Stimulated activated memory B cell treated with anti-CD40 and anti-IgM and Interleukin-4, amounts not matched to agents 10 μg/mL and 1 μg/mL and 100 μg/mL, for 72 hours (primary cell): ENCODE data around the gene DNASE1L2.
A peak's percentile ranks its signal among the peaks of the same experiment; 100 is the strongest.

Experiments used
- ATAC-seq: fragments of 150-1000 bp; cut with Tn5 transposase; 2 replicates; pipeline ENCODE4 v1.10.0; 2021
- H3K27ac Mint-ChIP-seq: one replicate; pipeline ENCODE4 v1.8.0; 2022; ENCODE audit warnings: mild to moderate bottlenecking, mixed read lengths
- H3K27me3 Mint-ChIP-seq: one replicate; pipeline ENCODE4 v1.8.0; 2022; ENCODE audit warnings: mixed read lengths
- H3K36me3 Mint-ChIP-seq: one replicate; pipeline ENCODE4 v1.8.0; 2022; ENCODE audit warnings: mixed read lengths
- H3K4me1 Mint-ChIP-seq: one replicate; pipeline ENCODE4 v1.8.0; 2022; ENCODE audit warnings: mixed read lengths
- H3K4me3 Mint-ChIP-seq: one replicate; pipeline ENCODE4 v1.8.0; 2022; ENCODE audit warnings: mild to moderate bottlenecking, moderate library complexity, mixed read lengths
- H3K9me3 Mint-ChIP-seq: one replicate; pipeline ENCODE4 v1.8.0; 2022; ENCODE audit warnings: mixed read lengths

Gene DNASE1L2

DNA sequence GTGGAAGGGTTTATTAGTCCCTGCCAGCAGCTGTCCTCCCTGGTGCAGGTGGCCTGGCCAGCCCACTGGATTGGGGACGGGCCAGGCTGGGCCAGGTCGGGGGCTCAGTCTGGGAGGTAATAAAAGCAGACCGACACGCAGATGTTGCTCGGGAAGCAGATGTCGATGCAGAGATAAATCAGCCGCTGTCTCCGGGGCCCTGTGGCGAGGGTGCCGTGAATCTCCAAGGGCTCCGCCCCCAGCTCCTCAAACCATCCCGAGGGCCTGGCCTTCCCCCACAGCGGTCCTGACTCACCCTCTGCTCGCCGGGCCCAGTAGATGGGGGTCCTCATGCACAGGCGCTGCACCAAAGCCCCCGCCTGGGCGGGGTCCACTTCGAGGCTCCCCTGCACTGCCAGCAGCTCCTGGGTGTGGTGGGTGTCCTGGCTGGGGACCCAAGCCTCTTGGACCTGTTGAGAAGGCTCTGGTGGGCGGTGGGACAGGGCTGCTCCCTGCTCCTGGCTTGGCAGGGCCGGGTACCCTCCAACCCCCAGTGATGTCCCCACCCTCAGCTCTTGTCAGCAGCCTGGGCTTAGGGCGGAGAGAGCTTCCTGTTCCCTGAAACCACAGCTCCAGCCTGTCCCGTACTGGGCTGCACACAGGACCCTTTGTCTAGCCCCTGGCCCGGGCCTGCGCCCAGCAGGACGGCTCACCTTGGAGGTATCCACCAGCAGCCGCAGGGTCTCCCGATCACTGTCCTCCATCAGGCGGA, 26.8 kb upstream of the DNASE1L2 start:
- H3K4me3 Mint-ChIP-seq, result no peak overlapping the region
- peaks cover 41% of the 10 kb centered on the region for H3K36me3 Mint-ChIP-seq
- H3K27ac Mint-ChIP-seq, result no peak overlapping the region
- peaks cover 51% of the 10 kb centered on the region for H3K4me1 Mint-ChIP-seq
- H3K27me3 Mint-ChIP-seq, result no peaks in the 10 kb centered on the region
- no peaks in the 10 kb centered on the region for H3K9me3 Mint-ChIP-seq
- ATAC-seq, result no peak

DNA sequence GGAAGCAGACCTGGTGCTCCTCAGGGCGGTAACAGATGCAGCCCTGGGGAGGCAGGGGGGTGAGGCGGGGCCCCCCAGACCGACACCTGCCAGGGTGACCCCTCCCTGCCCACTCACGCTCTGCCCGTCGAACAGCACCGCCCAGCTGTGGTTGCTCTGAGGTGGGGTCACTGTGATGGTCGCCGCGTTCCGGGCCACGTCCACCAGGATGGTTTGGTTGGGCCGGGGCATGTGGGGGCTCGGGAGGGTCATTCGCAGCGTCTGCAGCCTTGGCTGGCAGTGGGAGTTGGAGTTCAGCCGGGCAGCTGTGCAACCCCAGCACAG, 26.3 kb upstream of the DNASE1L2 start:
- peaks cover 41% of the 10 kb centered on the region for H3K36me3 Mint-ChIP-seq
- H3K27me3 Mint-ChIP-seq, result no peaks in the 10 kb centered on the region
- ATAC-seq, result no peak
- no peaks in the 10 kb centered on the region for H3K9me3 Mint-ChIP-seq
- peaks cover 46% of the 10 kb centered on the region for H3K4me1 Mint-ChIP-seq
- H3K27ac Mint-ChIP-seq, result no peak overlapping the region
- H3K4me3 Mint-ChIP-seq, result no peak overlapping the region

DNA sequence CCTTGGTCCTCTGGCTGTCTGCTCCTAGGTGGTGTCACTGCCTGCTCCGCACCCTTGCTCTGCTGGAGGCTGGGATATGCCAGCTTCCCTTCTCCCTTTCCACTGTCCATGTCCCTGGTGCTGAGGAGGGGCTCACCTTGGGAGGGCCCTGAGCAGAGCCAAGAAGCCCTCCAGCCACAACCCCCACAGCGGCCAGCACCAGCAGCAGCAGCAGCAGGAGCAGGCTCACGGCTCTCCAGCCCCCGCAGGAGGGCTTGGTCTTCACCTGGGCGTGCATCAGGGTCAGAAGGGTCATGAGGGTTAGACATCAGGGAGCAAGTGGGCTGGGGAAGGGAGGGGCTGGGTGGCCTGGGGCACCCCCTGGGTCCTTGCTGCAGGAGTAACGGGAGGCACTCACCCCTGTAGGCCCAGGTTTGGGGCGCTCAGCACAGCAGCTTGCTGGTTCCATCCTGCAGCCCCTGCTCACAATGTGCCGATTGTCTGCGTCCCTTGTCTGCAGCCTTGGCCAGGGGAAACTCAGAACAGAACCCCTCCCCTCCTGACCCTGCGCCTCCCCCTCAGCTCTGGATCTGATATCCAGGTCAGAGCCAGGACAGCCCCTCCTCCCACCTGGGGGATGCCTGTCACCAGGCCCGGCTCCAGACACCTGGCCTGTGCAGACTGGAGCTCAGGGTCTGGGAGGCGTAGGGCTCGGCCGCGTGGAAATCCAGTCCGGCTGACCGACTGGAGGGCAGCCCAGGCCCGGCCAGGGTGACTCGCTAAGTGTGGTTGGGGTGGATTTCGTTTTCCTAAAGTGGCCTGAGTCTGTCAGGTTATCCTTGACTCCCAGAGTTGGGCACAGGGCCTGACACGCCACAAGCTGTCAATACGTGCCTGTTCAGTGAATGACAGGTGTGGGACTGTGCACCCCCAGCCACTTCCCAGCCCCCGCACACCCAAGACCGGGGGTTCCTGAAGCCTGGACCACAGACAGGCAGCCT, 25.6 kb upstream of the DNASE1L2 start, which contains the start of gene BRICD5:
Gene BRICD5 (minus strand): TSS at position 478 of the 980 bp plus-strand sequence. CDS start 30 bp downstream, at position 448.
- Mint-ChIP-seq H3K4me1 (peaks cover 46% of the 10 kb centered on the region), H3K4me3 (no peak within 1 kb of the TSS), H3K27ac (no peak within 1 kb of the TSS), H3K27me3 (no peaks in the 10 kb centered on the region), H3K36me3 (peaks cover 41% of the 10 kb centered on the region), H3K9me3 (no peaks in the 10 kb centered on the region)
- ATAC-seq, result no peak

DNA sequence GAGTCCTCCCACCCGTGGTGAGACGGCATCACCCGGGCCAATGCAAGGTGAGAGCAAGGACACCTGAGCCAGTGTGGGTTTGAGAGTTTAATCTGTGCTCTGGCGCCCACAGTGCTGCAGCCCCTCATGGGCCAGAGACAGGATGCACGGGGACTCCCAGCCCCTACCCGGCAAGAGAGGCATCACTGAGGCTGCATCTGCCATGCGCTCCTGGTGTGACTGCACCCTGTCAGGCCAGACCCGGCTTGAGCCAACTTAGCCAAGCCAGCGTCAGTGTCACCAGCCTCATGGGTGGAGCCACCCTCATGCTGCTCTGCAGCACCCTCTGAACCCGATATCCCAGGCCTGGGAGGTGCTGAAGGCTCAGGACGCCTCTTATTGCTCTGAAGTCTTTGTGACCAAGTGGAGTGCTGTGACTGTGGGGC, 24.3 kb upstream of the DNASE1L2 start:
- Mint-ChIP-seq H3K27me3 (no peaks in the 10 kb centered on the region), H3K27ac (no peak overlapping the region), H3K4me1 (peaks cover 38% of the 10 kb centered on the region), H3K9me3 (no peaks in the 10 kb centered on the region), H3K36me3 (peaks cover 41% of the 10 kb centered on the region), H3K4me3 (no peak overlapping the region)
- ATAC-seq, result no peak

DNA sequence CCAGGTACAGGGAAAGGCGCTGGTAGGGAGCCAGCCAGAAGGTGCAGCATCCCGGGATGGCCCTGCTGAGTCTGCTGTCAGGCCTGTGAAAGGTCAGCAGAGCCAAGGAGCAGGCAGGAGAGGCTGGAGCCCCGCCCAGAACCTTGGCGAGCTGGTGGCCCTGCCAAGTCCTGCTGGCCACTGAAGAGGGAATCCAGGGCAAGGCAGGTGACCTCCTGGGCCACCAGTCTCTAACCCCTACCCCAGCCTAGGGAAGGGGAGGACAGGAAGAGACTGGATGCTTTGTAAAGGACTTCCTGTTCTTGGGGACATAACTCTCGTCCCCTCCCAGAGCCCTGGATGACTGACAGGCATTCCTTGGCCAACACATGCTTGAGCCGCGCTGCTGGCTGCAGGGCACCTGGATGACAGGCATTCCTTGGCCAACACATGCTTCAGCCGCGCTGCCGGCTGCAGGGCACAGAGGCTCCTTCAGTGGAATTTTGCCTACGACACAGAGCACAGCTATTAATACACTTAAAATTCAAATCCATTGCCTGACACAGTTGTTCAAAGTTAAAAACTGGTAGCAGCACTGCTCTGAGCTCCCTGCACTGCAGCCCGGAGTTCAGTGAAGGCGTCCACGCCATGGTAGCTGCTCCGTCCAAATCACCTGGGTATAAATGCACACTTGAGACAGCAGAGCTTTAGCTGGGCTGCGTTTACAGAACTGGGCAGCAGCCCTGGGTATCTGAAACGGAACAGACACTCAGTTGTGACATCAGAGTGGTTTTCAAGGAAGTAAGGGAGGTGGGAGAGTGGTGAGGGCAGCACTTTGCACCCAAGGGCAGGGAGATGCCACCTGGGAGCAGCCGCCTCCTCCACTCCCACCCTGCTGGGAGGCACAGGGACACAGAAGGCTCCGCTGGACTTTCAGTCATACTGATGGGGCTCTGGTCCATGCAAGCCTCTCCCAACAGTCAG, 23.6 kb upstream of the DNASE1L2 start:
- H3K4me1 Mint-ChIP-seq, result peaks cover 32% of the 10 kb centered on the region
- no peak for ATAC-seq
- no peaks in the 10 kb centered on the region for H3K27me3 Mint-ChIP-seq
- H3K9me3 Mint-ChIP-seq, result no peaks in the 10 kb centered on the region
- H3K4me3 Mint-ChIP-seq, result peak overlapping the region; percentile 70
- H3K27ac Mint-ChIP-seq, result no peak overlapping the region
- H3K36me3 Mint-ChIP-seq, result peaks cover 36% of the 10 kb centered on the region

DNA sequence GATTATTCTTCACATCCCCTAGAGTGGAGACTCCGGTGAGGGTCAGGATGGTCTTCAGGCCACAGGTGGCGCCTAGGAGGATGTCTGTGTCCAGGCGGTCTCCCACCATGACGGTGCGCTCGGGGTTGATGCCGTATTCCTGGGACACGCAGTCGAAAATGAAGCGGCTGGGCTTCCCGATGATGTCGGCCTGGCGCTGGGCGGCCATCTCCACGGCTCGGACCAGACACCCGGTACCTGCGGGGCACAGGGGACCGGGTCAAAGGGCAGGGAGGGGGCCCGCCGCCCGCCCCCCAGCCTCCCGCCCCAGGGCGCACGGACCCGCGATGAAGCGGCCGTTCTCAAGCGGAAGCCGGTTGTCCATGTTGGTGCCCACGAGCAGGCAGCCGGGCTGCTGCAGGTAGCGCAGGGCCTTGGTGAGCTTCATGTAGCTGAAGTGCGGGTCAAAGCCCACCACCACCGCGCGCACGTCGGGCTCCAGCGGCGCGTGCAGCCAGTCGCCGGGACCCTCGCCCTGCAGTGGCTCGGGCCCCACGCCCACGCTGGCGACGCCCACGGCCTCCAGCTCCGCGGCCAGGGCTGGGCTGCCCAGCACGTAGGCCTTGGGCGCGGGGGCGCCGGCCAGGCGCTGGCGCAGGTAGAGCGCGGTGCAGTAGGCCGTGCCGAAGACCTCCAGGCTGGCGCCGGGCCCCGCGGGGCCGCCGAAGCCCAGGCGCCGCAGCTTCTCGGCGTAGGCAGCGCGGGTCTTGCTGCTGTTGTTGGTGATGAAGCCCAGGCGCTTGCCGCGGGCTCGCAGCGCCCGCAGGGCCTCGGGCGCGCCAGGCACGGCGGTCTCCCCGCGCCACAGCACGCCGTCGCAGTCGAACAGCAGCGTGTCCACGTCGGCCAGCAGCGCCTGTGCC, 22.2 kb upstream of the DNASE1L2 start:
- peak overlapping the region; percentile 70 for H3K4me3 Mint-ChIP-seq
- no peaks in the 10 kb centered on the region for H3K27me3 Mint-ChIP-seq
- peaks cover 24% of the 10 kb centered on the region for H3K36me3 Mint-ChIP-seq
- peak overlapping the region; percentile 83 for H3K27ac Mint-ChIP-seq
- no peak for ATAC-seq
- H3K9me3 Mint-ChIP-seq, result no peaks in the 10 kb centered on the region
- H3K4me1 Mint-ChIP-seq, result peaks cover 27% of the 10 kb centered on the region

DNA sequence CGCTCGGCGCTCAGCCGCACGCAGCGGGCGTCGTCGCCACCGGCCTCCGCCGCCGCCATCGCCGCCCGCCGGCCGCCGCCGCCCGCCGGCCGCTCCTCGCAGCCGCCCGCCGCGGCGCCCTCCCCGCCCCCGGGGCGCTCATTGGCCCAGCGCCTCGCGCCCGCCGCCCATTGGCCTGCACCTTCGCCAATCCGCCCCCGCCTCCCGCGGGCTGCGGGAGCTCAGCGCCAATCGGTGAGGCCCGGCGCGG, 21.6 kb upstream of the DNASE1L2 start, which contains the start of gene PGP:
Gene PGP (minus strand): TSS at position 122 of the 250 bp plus-strand sequence. CDS start 63 bp downstream, at position 59.
- ATAC-seq, result peak; percentile 97
- H3K9me3 Mint-ChIP-seq, result no peaks in the 10 kb centered on the region
- H3K27me3 Mint-ChIP-seq, result no peaks in the 10 kb centered on the region
- peak within 1 kb of the TSS; percentile 83 for H3K27ac Mint-ChIP-seq
- peaks cover 27% of the 10 kb centered on the region for H3K4me1 Mint-ChIP-seq
- peak within 1 kb of the TSS; percentile 79 for H3K4me3 Mint-ChIP-seq
- peaks cover 24% of the 10 kb centered on the region for H3K36me3 Mint-ChIP-seq

DNA sequence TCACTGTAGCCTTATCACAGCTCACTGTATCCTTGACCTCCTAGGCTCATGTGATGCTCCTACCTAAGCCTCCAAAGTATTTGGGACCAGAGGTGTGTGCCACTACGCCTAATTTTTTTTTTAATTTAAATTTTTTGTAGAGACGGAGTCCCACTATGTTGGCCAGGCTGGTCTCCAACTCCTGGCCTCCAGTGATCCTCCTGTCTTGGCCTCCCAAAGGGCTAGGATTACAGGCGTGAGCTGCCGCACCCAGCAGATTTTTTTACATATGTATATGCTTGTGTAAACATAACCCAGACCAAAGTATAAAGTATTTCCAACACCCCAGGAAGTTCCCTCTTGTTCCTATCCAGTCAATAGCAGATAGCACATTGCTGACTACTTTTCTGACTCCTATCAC, 19.9 kb upstream of the DNASE1L2 start:
- H3K27me3 Mint-ChIP-seq, result no peaks in the 10 kb centered on the region
- H3K27ac Mint-ChIP-seq, result peak overlapping the region; percentile 83
- H3K4me3 Mint-ChIP-seq, result peak overlapping the region; percentile 79
- H3K36me3 Mint-ChIP-seq, result peaks cover 18% of the 10 kb centered on the region
- no peaks in the 10 kb centered on the region for H3K9me3 Mint-ChIP-seq
- no peak for ATAC-seq
- H3K4me1 Mint-ChIP-seq, result peaks cover 22% of the 10 kb centered on the region

DNA sequence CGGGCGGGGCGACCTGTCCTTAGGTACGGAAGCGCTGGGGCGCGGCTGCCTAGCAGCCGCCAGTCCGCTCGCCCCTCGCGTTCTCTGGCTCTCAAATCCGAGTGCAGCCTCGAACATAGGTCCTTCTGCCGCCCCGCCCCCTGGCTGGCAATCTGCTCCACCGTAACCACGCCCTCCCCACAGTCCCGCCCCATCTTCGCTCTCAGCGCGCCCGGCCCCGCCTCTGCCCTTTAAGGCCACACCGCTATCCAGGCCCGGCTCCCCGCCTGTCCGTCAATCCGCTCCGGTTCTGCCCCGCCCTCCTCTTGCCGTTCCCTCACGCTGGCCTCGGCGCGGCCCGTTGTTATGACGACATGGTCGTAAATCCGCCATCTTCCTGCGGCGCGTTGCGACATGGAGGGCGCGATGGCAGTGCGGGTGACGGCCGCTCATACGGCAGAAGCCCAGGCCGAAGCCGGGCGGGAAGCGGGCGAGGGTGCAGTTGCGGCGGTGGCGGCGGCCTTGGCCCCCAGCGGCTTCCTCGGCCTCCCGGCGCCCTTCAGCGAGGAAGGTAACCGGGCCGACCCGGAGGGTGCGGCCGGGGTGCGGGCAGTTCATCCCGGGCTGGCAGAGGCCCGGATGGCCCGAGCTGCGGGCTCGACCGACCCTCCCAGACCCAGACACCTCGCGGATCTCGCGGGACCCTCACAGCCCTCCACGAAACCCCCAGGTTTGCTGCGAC, 12.9 kb upstream of the DNASE1L2 start, which contains the start of gene E4F1:
Gene E4F1 (plus strand): TSS at position 371 of the 721 bp plus-strand sequence. CDS start 23 bp downstream, at position 394.
- Mint-ChIP-seq H3K27me3 (no peaks in the 10 kb centered on the region), H3K4me1 (peaks cover 12% of the 10 kb centered on the region), H3K4me3 (peak within 1 kb of the TSS; percentile 82), H3K36me3 (no peaks in the 10 kb centered on the region), H3K27ac (peak within 1 kb of the TSS; percentile 75), H3K9me3 (no peaks in the 10 kb centered on the region)
- ATAC-seq, result peak; percentile 100

DNA sequence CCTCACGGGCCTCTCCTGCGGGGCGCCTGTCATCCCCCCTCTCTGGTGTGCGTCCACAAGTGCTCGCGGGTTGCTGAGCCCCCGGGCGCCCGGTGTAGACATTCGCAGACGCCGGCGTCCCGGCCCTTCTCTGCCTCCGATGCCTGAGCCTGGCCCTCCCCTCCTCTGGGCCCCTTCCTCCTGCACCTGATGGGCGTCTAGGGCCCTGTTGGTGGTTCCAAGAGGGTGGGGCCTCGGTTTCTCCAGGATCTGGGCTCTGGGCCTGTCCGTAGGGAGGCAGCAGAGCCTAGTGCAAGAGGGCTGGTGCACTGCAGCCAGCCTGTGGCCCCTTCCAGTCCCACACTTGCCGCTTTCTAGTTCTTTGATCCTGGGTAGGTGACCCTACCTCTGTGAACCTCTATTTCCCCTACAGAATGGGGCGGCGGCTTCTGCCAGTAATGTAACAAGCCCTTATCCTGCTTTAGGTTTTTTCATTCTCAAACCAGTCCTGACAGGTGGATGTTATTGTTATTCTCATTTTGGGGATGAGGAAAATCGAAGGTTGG, 12.2 kb upstream of the DNASE1L2 start:
- Mint-ChIP-seq H3K27ac (peak overlapping the region; percentile 75), H3K9me3 (no peaks in the 10 kb centered on the region), H3K27me3 (no peaks in the 10 kb centered on the region), H3K36me3 (peaks cover 2% of the 10 kb centered on the region), H3K4me3 (peak overlapping the region; percentile 82), H3K4me1 (peaks cover 12% of the 10 kb centered on the region)
- ATAC-seq, result peak; percentile 25

DNA sequence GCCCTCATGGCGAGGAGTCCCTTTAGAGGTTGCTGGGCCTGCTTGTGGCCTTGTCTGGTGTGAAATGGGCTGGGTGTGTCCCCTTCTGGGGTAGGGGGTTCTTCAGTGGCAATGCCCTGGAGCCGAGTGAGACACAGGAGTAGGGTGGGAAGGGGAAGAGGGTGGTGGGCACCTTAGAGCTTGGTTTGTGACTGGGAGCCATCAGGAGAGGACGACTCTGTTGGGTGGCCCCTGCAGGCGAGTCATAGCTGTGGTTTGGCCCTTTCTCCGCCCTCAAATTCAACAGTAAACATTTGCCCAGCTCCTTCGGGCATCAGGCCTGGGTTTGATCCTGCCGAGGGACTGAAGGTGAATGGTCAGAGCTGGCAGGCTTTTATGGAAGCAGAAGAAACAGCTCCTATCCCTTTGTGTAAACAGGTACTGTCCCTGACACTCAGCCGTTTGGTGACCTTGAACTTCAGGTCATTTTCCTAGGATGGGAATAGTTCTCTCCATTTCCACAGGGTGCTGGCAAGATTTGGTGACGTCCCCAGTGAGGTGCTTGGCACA, 9.9 kb upstream of the DNASE1L2 start:
- Mint-ChIP-seq H3K4me1 (peaks cover 12% of the 10 kb centered on the region), H3K27ac (no peak overlapping the region), H3K4me3 (no peak overlapping the region), H3K27me3 (no peaks in the 10 kb centered on the region), H3K9me3 (no peaks in the 10 kb centered on the region), H3K36me3 (peaks cover 16% of the 10 kb centered on the region)
- ATAC-seq, result no peak

DNA sequence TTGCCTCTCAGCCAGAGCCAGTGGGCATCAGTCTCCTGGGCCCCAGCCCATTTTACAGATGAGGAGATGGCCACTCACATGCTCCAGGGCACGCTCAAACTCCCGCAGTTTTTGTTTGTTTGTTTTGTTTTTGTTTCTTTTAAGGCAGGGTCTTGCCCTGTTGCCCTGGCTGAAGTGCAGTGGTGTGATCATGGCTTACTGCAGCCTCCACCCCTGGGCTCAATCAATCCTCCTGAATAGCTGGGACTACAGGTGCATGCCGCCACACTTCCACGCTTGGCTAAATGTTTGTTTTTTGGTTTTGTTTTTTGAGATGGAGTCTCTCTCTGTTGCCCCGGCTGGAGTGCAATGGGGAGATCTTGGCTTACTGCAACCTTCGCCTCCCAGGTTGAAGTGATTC, 9.3 kb upstream of the DNASE1L2 start:
- no peak overlapping the region for H3K27ac Mint-ChIP-seq

More for the DNA sequence above, 9.3 kb upstream of the DNASE1L2 start:
- H3K4me3 Mint-ChIP-seq, result no peak overlapping the region
- ATAC-seq, result no peak
- peaks cover 22% of the 10 kb centered on the region for H3K36me3 Mint-ChIP-seq
- no peaks in the 10 kb centered on the region for H3K9me3 Mint-ChIP-seq
- H3K27me3 Mint-ChIP-seq, result no peaks in the 10 kb centered on the region
- H3K4me1 Mint-ChIP-seq, result peaks cover 12% of the 10 kb centered on the region
